GM12874 (cell line): ENCODE measurements around the gene SRBD1.

Source experiments
- TF ChIP-seq, protein P1 (sequence below): IDR thresholded peaks from 2 replicates; pipeline ENCODE4 v1.5.1; 2011; ENCODE audit warnings: low read depth, mild to moderate bottlenecking, control low read depth, low read length, moderate library complexity; ENCODE audit not compliant: insufficient read depth

SRBD1 gene

DNA sequence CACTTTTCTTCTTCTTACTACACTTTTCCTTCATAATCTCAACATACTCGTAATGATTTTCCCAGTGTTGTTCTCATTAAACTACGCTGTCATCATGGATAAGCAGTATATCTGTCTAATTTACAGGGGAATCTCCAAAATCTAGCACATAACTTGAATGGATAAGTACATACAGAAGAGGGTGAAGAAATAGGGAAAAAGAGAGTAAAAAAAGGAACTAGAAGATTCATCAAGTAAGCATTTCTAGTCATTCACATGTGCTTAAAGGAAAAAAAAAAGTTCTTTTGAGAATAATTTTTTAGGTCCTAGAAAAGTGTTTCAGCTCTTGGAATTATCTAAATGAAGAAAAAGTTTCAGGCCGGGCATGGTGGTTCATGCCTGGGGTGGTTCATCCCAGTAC is 51.6 kb downstream of the SRBD1 start:
- TF ChIP-seq, protein P1, sequence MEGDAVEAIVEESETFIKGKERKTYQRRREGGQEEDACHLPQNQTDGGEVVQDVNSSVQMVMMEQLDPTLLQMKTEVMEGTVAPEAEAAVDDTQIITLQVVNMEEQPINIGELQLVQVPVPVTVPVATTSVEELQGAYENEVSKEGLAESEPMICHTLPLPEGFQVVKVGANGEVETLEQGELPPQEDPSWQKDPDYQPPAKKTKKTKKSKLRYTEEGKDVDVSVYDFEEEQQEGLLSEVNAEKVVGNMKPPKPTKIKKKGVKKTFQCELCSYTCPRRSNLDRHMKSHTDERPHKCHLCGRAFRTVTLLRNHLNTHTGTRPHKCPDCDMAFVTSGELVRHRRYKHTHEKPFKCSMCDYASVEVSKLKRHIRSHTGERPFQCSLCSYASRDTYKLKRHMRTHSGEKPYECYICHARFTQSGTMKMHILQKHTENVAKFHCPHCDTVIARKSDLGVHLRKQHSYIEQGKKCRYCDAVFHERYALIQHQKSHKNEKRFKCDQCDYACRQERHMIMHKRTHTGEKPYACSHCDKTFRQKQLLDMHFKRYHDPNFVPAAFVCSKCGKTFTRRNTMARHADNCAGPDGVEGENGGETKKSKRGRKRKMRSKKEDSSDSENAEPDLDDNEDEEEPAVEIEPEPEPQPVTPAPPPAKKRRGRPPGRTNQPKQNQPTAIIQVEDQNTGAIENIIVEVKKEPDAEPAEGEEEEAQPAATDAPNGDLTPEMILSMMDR, result no peak

DNA sequence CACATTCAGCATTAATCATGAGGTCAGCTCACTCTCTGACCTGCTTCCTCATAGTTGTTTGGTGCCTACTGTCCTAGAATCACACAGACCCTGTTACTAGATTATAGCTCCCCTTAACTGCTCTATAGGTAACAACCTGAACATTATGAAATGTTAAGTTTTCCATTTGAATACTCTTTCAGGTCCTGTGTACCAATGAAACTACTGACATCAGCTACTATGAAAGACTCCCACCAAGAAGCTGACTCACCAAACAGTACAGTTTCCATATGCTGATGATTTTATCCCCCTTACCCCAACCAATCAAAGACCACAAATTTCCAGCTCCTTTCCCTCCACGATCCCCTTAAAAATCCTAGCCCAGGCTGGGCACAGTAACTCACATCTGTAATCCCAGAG is 56.3 kb downstream of the SRBD1 start:
- TF ChIP-seq, protein P1, result no peak

DNA sequence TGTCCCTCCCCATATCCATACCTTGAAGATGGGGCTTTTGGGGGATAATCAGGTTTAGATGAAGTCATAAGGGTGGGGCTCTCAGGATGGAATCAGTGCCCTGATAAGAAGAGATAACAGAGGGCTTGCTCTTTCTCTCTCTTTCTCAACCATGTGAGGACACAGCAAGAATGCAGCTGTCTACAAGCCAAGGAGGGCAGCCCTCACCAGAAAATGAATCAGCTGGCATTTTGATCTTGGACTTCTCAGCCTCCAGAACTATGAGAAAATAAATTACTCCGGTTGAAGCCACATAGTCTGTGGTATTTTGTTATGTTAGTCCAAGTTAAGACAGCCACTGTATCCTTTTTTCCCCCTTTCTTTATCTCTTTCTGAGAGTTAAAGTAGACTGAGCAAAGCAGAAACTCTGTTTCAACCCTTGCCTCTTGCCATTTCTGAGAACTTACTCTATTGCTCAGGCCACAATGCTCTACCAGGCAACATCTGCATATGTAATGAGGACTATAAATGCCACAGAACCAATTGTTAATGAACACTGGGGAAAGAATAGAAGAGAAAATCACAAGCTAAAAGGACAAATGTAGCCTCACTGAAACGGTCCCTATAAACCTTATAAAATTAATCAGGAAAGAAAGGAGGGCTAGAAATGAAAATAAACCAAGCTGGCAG is 56.9 kb downstream of the SRBD1 start:
- TF ChIP-seq, protein P1, result no peak

DNA sequence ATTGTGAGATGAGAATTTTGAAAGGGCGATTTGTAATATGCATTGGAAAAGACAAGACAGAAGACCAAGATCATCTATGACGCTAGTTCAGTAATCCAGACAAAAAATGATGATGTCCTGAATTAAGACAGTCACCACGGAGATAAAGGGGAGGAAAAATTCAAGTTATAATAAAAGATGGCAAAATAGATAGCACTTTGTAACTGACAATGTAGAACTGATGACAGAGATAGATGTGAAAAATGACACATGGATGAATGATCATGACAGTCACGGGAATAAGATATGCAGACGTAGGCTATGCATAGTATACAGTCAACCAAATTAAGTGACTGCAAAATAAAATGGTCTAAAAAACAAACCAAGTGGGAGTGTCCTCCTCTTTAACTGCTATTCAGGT is 59.2 kb downstream of the SRBD1 start:
- TF ChIP-seq, protein P1, result no peak

DNA sequence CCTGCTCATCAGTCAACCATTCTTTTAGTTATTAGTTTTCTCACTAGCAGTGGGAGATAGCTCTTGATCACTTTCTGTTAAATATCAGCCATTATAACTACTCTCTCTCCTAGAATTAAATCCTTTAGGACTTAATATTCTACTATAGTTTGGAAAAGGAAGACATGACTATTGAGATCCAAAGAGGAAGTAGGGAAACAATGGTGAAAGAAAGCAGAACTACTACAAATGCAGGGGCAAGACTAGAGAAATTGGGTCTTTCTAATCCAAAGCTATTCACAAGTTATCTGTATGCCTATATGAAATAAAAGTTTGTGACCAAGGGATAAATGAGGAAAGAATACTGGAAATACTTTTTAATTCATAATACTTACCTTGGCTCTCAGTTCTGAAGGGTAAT is 65.1 kb downstream of the SRBD1 start:
- TF ChIP-seq, protein P1, result no peak

DNA sequence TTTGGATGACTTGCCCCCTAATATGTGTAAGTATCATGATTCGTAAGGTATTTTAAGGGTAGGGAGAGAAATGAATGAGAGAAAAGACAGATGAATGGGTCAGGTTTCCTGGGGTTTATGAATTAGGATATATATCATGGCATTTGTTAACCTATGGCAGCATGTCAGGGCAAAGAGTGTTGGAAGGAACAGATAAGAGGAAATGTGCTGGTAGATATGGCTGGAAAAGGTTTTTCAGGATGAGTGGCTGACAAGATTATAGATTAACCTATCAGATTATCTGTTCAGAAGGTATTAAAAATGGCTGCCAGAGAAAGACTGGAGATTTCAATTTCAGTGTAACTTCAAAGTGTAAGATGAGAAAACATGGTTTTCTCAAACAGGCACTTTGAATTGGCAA is 67.8 kb downstream of the SRBD1 start:
- TF ChIP-seq, protein P1, result no peak

DNA sequence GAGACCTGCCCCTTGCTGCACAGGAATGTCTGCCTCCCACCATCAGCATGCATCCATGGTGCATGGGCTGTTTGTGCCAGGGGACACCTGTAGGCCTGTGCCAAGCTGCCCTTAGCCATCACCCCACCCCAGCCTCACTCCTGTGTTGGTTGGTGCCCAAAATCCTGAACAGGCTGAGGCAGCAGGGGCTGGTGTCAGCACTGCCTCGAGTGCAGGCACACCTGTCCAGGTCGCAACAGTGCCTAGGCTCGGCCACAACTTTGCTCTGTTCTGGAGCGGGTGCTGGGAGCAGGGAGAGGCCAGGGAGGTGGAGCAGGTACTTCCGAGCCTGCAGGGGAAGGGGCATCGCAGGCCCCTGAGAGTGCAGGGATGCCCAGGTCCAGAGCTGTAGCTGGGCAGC is 69.1 kb downstream of the SRBD1 start:
- TF ChIP-seq, protein P1, result no peak
